Measurements from ENCODE around the gene UTS2R.

Gene UTS2R

DNA sequence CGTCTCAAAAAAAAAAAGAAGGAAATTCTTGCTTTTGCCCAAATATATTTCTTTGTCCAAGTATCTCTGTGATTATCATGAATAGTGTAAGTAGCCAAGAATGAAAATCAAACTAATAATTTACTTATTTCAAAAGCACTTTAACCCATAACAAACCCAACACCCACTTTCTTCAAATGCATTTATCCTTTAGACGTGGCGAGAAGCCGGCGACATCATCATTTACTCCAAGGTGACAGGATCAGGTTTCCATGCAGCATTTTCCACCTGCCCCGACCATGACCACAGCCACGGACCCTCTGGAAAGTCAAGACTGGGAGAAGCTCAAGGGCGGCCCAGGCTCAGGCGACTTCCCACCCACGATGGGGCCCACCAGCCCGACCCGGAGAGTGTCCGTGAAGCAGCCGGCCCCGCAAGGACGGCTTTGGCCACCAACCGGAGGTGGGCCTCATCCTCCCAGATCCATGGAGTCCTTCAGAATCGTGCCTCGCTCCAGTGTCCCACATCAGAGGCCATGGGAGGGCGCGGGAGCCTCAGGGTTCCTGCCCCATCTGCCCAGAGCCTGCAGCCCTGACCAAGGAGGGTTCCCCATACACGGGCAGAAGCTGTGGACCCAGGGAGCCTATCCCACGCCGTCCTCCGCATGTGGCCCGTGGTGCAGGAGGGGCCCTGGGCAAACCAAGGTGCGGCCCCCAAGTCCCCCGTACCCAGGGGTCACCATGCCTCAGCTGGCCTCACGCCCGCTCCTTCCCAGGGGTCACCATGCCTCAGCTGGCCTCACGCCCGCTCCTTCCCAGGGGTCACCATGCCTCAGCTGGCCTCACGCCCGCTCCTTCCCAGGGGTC, 18.7 kb downstream of the UTS2R start:
- DNase-seq: no peak

DNA sequence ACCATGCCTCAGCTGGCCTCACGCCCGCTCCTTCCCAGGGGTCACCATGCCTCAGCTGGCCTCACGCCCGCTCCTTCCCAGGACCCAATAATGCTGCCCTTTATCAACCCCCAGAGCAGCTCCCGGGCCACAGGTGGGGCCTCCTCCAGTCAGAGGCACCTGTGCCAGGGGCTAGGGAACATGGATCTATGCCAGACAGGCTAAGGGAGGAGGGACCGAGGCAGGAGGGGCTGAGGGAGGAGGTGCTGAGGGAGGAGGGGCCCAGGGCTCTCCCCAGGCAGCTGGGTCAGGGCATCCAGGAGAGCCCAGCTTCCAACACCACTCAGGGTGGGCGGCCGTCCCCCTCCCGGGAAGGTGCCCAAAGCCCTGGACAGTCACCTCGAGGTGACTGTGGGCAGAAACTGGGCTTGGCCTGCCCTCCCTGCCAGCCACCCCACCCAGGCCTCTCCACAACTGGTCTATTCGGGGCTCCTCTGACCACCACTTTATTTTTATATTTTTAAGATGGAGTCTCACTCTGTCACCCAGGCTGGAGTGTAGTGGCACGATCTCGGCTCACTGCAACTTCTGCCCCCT, 19.4 kb downstream of the UTS2R start:
- no peak for DNase-seq

DNA sequence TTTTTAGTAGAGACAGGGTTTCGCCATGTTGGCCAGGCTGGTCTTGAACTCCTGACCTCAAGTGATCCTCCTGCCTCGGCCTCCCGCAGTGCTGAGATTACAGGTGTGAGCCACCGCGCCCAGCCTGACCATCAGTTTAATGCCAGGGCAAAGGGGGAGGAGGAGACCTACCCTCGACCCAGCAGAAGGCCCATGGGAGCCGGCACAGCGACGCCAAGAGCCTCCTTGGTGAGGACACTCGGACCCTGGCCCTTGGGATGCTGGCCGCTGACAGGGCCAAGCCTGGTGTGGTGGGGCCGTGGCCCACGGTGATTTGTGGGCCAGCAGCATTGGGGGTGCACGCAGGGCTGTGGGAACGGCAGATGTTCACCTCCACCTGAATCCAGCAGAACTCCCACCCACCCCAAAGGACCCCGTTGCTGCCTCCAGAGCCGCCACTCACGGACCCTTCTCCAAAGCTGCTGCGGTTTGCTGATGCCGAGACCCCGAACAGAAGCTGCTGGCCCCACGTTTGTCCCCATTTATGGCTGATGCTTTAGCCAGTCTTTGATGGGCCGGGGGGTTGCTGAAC, 20.0 kb downstream of the UTS2R start:
- no peak for DNase-seq

DNA sequence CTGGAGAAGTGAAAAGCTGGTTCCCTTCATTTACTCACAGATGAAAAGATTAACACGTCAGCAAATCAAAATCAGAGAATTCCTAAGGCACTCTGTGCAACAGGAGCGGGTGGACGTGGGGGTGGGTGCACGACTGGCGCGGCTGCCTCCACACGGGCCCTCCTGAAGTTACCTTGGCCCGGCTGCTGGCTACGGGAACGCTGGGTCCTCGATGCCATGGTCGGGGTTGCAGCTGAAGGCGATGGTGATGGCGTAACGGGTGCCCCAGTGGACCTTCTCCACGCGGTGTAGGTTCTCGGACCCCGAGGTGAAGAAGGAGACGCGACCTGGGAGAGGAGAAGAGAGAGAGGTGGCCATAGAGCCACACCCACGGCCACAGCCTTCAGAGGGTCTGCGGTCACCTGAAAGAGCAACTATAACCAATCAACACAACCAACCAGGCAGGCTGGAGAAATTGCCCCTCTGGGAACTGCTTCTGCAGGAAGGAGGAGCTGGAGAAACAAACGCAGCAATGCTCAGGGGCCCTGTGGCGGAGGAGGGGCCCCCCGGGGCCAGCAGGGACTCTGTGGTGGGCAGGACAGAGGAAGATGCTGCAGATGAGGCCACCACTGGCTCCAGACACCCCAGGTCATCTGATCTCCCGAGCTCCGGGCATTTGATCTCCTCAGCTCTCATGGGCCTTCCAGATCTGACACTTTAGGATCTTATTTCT, 20.8 kb downstream of the UTS2R start:
- no peak for DNase-seq

DNA sequence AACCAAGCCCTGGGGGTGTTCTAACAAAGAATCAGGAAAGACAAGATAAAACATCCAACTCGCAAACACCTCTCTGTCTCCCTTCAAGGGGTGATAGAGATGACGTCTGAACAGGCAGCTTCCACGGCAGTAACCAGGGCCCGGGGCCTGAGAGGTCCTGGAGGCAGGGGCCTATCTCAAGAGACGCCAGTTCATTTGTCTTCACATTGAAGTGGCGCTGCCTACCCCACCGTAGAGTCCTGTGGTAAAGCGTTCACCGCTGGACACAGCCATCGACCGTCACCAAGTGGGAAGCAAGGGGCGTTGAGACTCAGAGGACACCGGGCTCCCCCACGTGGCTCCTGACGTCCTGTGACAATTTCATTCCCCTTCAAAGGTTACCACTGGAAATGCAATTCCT, 21.4 kb downstream of the UTS2R start:
- DNase-seq: no peak

DNA sequence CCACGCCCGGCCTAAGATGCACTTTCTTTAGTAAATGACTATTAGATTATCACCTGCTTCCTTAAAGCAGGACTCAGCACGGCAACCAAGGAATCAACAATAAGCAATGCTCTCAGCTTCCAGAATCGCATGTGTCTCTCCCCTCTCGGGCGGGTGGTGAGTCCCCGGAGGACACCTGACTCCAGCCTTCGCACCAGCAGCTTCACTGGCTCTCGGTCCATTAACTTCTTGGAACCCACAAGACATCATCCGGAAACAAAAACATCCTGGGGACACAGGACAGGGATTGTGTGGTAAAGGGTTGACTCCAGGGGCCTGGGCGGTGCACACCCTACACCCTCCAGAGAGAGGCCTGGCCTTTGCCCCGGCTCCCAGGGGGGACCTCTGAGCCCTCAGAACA, 22.7 kb downstream of the UTS2R start:
- DNase-seq: peak; percentile 10

DNA sequence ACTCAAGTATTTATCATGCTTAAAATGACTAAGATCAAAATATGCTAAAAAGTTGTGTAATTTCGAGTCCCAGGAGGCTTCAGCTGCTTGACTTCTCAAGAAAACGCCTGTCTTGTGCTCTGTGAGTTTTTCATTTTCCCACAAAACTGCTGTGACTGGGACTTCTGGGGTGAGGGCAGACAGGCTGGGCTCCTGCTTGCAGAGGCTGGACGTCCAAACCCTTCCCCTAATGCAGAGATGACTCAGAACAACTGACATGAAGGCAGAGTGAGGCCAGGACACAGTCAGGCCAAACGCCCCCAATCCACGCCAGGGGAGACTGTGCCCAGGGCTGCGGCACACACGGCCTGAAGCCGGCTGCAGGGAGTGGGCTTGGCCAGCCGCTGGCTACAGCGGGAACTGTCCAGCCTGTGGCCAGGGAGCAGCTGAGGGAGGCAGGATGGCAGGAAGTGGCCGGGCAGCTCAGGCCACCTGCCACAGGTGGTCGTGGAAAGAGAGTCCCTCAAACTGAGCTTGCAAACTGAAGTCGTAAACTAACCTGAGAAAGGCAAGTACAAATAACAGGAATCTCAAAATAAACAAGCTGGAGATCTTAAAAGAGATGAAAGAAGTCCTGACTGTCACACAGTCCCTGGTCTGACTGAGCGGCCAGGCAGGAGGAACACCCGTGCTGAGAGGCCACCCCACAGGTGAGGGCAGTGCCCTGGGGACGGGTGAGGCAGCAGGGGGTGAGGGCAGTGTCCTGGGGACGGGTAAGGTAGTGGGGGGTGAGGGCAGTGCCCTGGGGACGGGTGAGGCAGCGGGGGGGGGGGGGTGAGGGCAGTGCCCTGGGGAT, 25.3 kb downstream of the UTS2R start:
- DNase-seq: no peak

DNA sequence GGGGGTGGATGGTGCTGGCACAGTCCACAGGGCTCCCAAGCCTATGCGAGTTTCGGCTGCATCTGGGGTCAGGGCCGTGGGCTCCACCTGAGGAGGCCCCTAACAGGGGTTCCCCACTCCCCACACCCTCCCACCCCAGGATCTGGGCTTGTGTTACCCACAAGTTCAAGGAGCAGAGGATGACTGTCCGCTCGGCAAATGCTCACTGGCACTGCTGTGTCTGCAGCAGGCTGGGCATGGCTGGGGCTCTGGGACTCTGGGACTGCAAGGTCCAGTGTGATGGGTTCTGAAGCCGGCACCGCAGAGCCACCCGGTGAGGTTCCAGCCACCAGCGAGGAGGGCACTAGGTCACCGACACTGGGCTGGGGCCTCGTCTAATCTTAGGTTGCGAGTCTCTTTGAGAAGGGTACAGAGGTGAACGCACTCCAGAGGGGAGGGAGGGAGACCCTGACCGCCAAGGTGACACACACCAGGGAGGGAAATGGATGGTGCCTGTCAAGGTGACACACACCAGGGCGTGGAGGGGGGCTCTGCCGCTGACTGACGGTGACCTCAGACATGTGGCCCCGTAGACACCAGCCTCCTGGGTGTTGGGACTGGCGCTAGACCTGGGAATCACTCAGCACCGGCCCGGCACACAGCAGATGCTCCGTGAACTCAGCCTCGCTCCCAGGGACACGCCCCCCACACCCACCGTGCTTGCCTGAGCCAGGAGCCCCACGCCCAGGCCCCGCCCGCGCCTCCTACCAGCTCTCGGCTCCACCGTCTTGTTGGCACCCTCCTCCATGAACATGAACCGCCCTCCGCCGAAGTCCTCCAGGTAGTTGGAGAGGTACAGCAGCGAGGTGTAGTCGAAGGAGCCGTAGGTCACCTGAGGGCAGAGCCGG, 26.1 kb downstream of the UTS2R start:
- DNase-seq: no peak

DNA sequence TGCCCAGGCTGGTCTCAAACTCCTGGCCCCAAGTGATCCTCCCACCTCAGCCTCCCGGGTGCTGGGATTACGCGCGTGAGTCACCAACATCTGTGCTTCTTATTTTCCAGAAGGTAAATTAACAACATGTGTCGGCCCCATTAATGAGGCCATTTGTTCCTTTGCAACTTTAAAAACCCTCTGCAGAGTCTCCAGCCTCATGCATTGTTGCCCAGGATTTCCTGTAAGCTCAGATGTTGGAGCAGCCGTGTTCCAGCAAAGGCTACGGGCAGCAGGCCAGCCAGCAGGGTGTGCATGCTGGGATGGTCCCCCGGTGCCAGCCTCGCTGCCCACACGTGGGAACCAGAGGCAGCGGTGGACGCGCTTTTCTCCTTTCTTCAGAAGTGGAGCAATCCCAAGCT, 27.5 kb downstream of the UTS2R start:
- no peak for DNase-seq

DNA sequence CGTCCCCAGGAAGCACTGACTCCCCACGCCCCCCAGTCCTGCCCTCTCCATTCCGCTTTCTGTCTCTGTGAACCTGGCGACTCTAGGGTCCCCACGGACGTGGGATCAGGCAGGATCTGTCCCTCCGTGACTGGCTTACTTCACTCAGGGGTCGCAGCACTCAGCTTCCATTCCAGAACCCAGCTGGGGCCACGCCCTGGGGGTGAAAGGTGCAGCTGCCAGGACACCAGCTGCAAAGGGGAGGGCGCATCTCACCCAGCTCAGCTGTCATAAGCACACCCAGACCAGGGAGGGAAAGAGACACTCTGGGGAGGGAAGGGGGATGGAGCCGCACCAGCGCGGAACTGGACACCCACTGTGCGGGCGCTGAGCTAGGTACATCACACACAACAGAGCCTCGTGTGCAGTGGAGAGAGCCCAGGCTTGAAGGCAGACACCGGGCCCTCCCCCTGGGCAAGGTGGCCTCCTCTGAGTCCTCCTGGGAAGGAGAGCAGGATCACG, 28.1 kb downstream of the UTS2R start:
- DNase-seq: no peak

DNA sequence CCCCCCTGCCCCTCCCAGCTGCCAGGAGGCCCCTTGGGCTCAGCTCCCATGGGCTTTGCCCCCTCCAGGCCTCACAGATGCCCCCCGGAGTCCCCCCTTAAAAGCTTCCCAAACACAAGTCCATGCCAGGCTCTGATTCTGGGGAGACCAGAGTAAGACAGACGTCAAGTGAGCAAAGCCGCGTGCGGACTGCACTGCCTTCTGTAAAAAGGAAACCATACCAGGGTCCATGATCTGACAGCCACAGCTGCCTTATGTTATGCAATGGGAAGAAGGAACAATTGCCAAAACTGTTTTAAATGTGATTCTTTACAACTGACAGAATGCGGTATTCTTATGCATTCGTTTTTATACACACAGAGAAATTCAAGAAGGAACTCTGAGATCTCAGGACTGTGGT, 28.6 kb downstream of the UTS2R start:
- no peak for DNase-seq

DNA sequence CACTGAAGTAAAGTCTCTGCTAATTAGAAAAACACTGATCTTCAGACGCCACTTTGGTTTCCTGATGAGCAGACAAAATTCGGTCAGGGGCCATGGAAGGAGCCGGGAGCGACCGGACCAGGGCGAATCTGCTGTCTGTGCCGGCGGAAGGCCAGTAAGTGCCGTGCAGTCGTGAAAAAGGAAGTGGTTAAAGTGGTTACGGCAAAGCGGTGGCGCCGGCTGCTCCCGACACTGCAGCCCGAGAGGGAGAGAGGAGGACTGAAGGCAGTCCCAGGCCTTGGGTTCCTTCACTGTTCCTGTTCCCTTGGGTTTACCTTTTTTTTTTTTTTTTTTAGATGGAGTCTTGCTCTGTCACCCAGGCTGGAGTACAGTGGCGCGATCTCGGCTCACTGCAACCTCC, 29.3 kb downstream of the UTS2R start:
- DNase-seq: no peak

DNA sequence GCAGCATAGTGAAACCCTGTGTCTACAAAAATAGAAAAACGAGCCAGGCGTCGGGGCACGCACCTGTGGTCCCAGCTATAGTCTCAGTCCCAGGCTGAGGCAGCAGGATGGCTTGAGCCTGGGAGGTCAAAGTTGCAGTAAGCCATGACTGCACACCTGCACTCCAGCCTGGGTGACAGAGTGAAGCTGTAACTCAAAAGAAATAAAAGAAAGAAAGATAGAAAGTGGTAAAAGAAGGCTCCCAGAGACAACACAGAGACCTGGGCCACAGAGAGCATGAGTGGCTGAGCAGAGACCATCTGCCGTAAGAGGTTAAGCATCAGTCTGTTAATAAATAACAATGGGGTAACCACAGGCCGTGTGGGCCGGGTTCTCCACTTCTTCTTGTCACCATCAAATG, 31.3 kb downstream of the UTS2R start:
- peak; percentile 54 for DNase-seq

DNA sequence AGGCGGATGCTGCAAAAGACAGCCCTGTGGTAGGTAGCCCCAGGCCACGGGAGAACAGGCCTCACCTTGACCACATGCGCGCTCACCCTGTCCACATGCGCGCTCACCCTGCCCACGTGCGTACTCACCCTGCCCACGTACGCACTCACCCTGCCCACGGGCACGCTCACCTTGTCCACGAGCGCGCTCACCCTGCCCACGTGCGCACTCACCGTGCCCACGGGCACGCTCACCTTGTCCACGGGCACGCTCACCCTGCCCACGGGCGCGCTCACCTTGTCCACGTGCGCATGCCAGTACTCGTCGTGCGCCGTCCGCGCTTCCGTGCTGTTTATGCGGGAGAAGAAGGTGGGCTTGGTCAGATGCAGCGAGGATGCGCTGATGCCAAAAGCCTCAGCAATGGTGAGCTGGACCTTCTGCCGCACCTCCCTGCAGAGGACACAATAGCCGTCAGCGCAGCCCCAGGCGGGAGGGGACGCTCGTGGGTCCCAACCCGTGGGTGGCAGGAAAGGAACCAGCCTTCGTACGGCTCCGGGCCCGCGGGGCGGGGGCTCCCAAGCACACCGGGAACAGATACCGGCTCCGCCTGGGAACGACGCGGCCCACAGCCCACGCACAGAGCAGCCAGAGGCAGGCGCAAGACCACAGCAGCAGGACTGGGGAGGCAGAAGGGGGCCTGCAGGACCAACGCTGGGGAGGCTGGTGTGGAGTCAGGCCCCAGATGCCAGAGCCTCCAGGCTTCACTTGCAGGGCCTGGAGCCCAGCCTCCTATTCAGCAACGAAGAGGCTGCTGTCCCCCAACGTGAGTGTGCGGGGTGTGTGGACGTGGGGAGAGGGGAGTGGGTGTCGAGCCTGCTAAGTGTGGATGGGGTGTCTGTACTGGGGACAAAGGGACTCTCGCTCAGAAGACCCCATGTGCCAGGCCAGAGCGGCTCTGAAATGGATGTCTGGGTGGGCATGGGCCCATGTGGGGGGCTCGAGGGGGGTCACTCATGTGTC, 32.4 kb downstream of the UTS2R start:
- no peak for DNase-seq

DNA sequence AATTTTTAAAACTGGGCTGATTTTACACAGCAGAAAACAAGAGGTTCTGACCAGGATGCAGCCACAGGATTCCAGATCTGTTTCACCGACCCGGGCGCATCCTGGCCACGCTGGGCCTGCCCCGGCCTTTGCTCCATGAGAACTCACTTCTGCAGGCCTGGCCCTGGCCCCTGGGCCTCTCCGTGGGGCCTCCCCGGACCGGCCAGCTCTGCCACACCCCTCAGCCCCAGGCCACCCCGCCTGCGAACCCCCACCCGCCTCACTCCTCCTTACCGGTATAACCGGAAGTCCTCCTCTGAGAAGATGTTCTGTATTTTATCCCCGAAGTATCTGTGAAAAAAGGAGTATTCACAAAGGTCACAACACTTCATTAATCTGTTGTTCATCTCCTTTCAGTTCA, 33.5 kb downstream of the UTS2R start:
- DNase-seq: no peak

DNA sequence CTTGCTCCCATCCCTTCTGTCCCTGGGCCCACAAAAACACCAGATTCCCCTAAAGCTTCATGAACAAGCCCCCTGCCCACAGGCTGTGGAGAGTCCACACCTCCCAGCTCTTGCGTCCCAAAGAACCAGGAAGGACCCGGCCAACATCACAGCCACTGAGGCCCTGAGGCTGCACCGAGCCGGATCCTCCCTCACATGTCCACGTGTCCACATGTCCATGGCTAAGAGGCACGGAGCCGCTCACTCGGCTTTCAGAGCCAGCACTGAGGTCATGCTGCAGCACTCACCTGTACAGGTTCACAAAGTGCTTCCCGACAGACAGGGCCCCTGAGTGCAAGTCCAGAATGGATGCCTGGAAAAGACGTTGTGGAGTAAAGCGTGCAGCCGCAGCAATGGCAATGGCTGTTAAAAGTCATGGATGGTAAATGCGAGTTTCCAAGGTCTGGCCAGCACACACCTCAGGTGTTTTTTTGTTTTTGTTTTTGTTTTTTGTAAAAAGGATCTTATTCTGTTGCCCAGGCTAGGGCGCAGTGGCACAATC, 34.6 kb downstream of the UTS2R start:
- DNase-seq: no peak

DNA sequence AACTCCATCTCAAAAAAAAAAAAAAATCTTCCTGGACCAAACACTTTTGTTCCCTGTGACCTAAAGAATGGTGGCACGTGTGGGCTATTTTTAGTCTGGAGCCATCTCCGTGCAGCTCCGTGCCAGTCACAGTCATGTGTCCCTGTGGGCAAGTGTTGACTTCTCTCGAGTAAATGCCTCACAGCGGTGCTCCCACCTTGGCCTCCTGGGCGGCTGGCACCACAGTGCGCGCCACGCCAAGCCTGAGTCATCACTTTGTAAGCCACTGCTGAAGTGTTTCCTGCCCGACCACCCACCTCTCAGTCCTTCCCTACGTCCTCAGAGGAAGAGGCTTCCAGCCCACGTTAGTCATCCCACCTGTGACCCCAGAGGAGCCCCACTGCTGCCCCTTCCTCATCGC, 35.7 kb downstream of the UTS2R start:
- DNase-seq: no peak

DNA sequence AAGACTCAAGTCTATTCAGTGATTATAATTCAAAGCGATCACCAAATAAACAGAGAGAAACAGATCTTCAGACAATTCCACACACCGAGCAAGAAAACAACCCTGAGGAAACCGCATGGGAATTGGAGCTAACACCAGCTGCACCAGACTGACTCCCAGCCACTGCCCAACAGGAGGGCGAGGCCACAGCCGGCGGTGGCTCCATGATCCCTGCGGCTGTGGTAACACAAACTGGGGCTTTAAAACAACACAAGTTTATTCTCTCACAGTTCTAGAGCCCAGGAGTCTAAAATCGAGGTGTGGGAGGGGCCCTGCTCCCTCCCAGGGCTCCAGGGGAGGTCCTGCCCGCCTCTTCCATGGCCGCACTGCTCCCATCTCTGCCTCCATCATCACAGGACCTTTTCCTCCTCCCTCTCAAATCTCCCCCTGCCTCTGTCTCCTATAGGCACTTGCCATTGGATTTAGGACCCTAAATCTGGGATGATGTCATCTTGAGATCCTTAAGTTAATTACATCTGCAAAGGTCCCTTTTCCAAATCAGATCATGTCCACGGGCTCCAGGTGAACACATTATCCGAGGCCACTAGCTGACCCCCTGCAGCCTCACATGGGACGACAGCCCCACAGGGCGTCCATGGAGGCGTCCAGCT, 36.8 kb downstream of the UTS2R start:
- DNase-seq: no peak

DNA sequence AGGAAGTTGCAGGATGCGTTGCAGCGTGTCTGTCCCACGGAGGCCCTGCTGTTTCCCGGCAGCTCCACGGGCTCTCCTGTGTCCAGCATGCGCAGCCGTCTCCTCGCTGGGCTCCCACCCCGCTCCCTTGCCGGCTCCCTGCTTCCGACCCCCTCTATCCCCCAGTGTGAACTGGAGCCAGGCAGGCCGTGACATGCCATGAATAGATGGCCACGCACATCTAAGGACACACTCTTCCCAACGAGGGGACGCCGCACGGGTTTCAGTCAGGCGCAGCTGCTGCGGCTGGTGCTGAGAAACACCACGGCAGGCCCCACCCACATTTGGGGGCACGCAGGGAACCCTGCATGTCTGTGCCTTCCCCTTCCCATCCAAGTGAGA, 37.4 kb downstream of the UTS2R start:
- DNase-seq: no peak
